HepG2 (cell line): ENCODE results near the gene ZBTB45. TPM values are rescaled to one million over a fixed set of nuclear protein-coding genes. Genes with fewer than 3 reads are reported as not detected.

Experiments
- ATF7-NPFF ChIP-seq: sonication (generic); formaldehyde crosslinking; IDR thresholded peaks from 2 replicates; pipeline ENCODE4 v1.8.1; 2023; ENCODE audit warnings: mild to moderate bottlenecking, low read depth, missing genetic modification reagents, moderate library complexity
- CBX5 ChIP-seq: sonication (generic); formaldehyde crosslinking; IDR thresholded peaks from 2 replicates; pipeline ENCODE4 v1.4.0; 2020; ENCODE audit warnings: missing genetic modification reagents, borderline replicate concordance
- CREM ChIP-seq, 2 experiments: sonication (generic) in 1 of 2; formaldehyde crosslinking in 1 of 2; IDR thresholded peaks; 2 replicates each; pipeline versions ENCODE4 v1.4.0 to v1.6.1; 2016 to 2020; ENCODE audit warnings: antibody characterized with exemption in 1 of 2, mild to moderate bottlenecking in 1 of 2, missing genetic modification reagents in 1 of 2
- ELF3 ChIP-seq: IDR thresholded peaks from 2 replicates; pipeline ENCODE4 v1.6.1; 2016; ENCODE audit warnings: missing genetic modification reagents, missing compliant biosample characterization
- FOXA3 ChIP-seq: IDR thresholded peaks from 2 replicates; pipeline ENCODE4 v1.6.1; 2016; ENCODE audit warnings: missing genetic modification reagents, missing compliant biosample characterization
- KDM5A ChIP-seq: fragments of 200-600 bp; sonication (generic); IDR thresholded peaks from 2 replicates; pipeline ENCODE4 v1.7.0; 2018; ENCODE audit warnings: antibody characterized with exemption, mild to moderate bottlenecking, low read length, borderline replicate concordance
- MTA1 ChIP-seq: sonication (generic); formaldehyde crosslinking; IDR thresholded peaks from 2 replicates; pipeline ENCODE4 v1.4.0; 2020; ENCODE audit warnings: missing genetic modification reagents, mild to moderate bottlenecking, borderline replicate concordance
- NR2C2 ChIP-seq: sonication (generic); formaldehyde crosslinking; IDR thresholded peaks from 2 replicates; pipeline ENCODE4 v1.4.0; 2020; ENCODE audit warnings: missing genetic modification reagents, mild to moderate bottlenecking, moderate library complexity, borderline replicate concordance
- PBX2 ChIP-seq: IDR thresholded peaks from 2 replicates; pipeline ENCODE4 v1.6.1; 2016; ENCODE audit warnings: control low read depth
- POLR2AphosphoS5 ChIP-seq: IDR thresholded peaks from 2 replicates; pipeline ENCODE4 v1.6.1; 2012; ENCODE audit warnings: low read depth, low read length
- PREB ChIP-seq: sonication (generic); formaldehyde crosslinking; IDR thresholded peaks from 2 replicates; pipeline ENCODE4 v1.4.0; 2020; ENCODE audit warnings: missing genetic modification reagents
- REL ChIP-seq: sonication (generic); formaldehyde crosslinking; conservative IDR thresholded peaks from 2 replicates; pipeline ENCODE4 v1.8.0; 2022; ENCODE audit warnings: mild to moderate bottlenecking, missing genetic modification reagents, moderate library complexity
- RXRA ChIP-seq: sonication (generic); formaldehyde crosslinking; IDR thresholded peaks from 2 replicates; pipeline ENCODE4 v1.5.1; 2020; ENCODE audit warnings: missing genetic modification reagents
- SALL2 ChIP-seq: sonication (generic); formaldehyde crosslinking; IDR thresholded peaks from 2 replicates; pipeline ENCODE4 v1.8.1; 2023; ENCODE audit warnings: mild to moderate bottlenecking, missing genetic modification reagents, inconsistent platforms
- TSC22D2 ChIP-seq: sonication (generic); formaldehyde crosslinking; IDR thresholded peaks from 2 replicates; pipeline ENCODE4 v1.5.1; 2020; ENCODE audit warnings: missing genetic modification reagents, mild to moderate bottlenecking, borderline replicate concordance
- XRCC5 ChIP-seq: fragments of 200-400 bp; formaldehyde crosslinking; optimal IDR thresholded peaks from 2 replicates; pipeline ENCODE3; 2017; ENCODE audit warnings: mild to moderate bottlenecking, low read length
- YEATS2 ChIP-seq: sonication (generic); formaldehyde crosslinking; IDR thresholded peaks from 2 replicates; pipeline ENCODE4 v1.4.0; 2020; ENCODE audit warnings: missing genetic modification reagents, borderline replicate concordance
- ZBTB2 ChIP-seq: sonication (generic); formaldehyde crosslinking; IDR thresholded peaks from 2 replicates; pipeline ENCODE4 v1.8.0; 2022; ENCODE audit warnings: low read depth, missing genetic modification reagents
- ZNF335 ChIP-seq: sonication (generic); formaldehyde crosslinking; IDR thresholded peaks from 2 replicates; pipeline ENCODE4 v1.4.0; 2020; ENCODE audit warnings: missing genetic modification reagents
- ZNF343 ChIP-seq: sonication (generic); formaldehyde crosslinking; IDR thresholded peaks from 2 replicates; pipeline ENCODE4 v1.4.0; 2020; ENCODE audit warnings: mild to moderate bottlenecking, missing genetic modification reagents
- ZNF619 ChIP-seq: sonication (generic); formaldehyde crosslinking; IDR thresholded peaks from 2 replicates; pipeline ENCODE4 v1.4.0; 2020; ENCODE audit warnings: mild to moderate bottlenecking, missing genetic modification reagents
- ZNF7 ChIP-seq: IDR thresholded peaks from 2 replicates; pipeline ENCODE4 v1.6.1; 2016; ENCODE audit warnings: missing biosample characterization, missing genetic modification reagents
- ZNF792 ChIP-seq: IDR thresholded peaks from 2 replicates; pipeline ENCODE4 v1.6.1; 2016
- ZSCAN12 ChIP-seq: sonication (generic); formaldehyde crosslinking; IDR thresholded peaks from 2 replicates; pipeline ENCODE4 v1.9.0; 2021; ENCODE audit warnings: mild to moderate bottlenecking, missing genetic modification reagents
- polyA plus RNA-seq, 8 experiments: library from polyadenylated mRNA; depleted of rRNA in 3 of 8; stranded (reverse) in 7 of 8; unstranded in 1 of 8; fragments of >200 nt; fragmentation: Illumina TruSeq in 4 of 8; extraction: Trizol in 4 of 8; gene quantifications; 2 replicates each; pipeline versions ENCODE4 v1.2.1 to v1.2.3, GENCODE V29; 2011 to 2016; ENCODE audit warnings: low read depth in 4 of 8, missing spikeins in 1 of 8, mixed read lengths in 1 of 8; ENCODE audit not compliant: insufficient read depth in 1 of 8
- total RNA-seq, 5 experiments: library from RNA; depleted of rRNA; stranded (reverse); fragments of >200 nt; fragmentation: Illumina TruSeq; extraction: Trizol; gene quantifications; 2 replicates each; pipeline ENCODE4 v1.2.3, GENCODE V29; 2016; ENCODE audit warnings: low read depth in 1 of 5

The ZBTB45 gene
- total and polyA plus RNA-seq, 2 of the 13 experiments (the other 11 are each of a cell fraction or from before 2014, with no cell fraction given), result 3.0 to 3.7 TPM

- TF ChIP-seq ZSCAN12 (CRISPR knock-in tag) (no peak), ZBTB2 (peak; percentile 98), CREM (IDR thresholded peaks at IDR 0.05) (peak; percentile 85), CREM (CRISPR knock-in tag; IDR thresholded peaks at IDR 0.05) (no peak), ZNF619 (peak; percentile 42; the same call in 1 of the 2 replicates), POLR2AphosphoS5 (peak; percentile 50), ATF7-NPFF (peak; percentile 50; the same call in 1 of the 2 replicates), TSC22D2 (0 out of 2 replicates have a peak, but pooled peaks have one; percentile 43), PBX2 (no peak), ELF3 (CRISPR knock-in tag) (peak; percentile 45; the same call in 1 of the 2 replicates), NR2C2 (peak; percentile 99), ZNF792 (CRISPR knock-in tag) (no peak), SALL2 (CRISPR knock-in tag) (peak; percentile 57; the same call in 1 of the 2 replicates), KDM5A (peak; percentile 76), RXRA (CRISPR knock-in tag) (peak; percentile 22; the same call in 1 of the 2 replicates), ZNF343 (no peak), PREB (CRISPR knock-in tag) (no peak), FOXA3 (CRISPR knock-in tag) (peak; percentile 42), XRCC5 (peak; percentile 16), YEATS2 (peak; percentile 64; the same call in 1 of the 2 replicates), REL (CRISPR knock-in tag) (0 out of 2 replicates have a peak, but pooled peaks have one; percentile 48), ZNF335 (CRISPR knock-in tag) (no peak), MTA1 (CRISPR knock-in tag) (0 out of 2 replicates have a peak, but pooled peaks have one; percentile 20), ZNF7 (no peak), CBX5 (CRISPR knock-in tag) (peak; percentile 16; the same call in 1 of the 2 replicates)
Observed at GRCh38 chr19:58554494-58555368, 35.1 kb upstream of the ZBTB45 start, which contains the start of gene CHMP2A (continued).
